Measurements from ENCODE around the gene THRB.

THRB gene

DNA sequence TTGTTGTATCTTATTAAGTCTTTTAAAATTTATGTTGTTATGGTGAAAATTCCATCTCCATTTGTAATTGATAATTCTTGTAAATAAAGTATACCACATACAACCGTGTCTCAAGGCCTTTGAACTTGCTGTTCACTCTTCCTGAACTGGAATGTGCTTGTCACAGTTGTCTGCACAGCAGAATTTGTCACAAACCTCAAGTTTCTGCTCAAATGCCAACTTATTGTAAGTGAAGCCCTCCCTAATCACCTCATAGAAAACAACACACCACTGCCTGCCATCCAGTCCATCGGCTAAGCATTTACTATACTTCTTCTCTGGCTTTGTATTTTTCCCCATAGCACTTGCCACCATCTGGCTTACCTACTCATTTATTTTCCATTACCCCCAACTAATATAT is 192.3 kb downstream of the THRB start:
- ChIA-PET CTCF (no interaction called here), POLR2A (no interaction called here)
- DNase-seq (ENCODE audit: extremely low spot score), result no peak
- TF ChIP-seq, protein P1, sequence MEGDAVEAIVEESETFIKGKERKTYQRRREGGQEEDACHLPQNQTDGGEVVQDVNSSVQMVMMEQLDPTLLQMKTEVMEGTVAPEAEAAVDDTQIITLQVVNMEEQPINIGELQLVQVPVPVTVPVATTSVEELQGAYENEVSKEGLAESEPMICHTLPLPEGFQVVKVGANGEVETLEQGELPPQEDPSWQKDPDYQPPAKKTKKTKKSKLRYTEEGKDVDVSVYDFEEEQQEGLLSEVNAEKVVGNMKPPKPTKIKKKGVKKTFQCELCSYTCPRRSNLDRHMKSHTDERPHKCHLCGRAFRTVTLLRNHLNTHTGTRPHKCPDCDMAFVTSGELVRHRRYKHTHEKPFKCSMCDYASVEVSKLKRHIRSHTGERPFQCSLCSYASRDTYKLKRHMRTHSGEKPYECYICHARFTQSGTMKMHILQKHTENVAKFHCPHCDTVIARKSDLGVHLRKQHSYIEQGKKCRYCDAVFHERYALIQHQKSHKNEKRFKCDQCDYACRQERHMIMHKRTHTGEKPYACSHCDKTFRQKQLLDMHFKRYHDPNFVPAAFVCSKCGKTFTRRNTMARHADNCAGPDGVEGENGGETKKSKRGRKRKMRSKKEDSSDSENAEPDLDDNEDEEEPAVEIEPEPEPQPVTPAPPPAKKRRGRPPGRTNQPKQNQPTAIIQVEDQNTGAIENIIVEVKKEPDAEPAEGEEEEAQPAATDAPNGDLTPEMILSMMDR (IDR thresholded peaks at IDR 0.05; ENCODE audit: control extremely low read depth, extremely low read depth, low read depth, missing control alignments), result no peak

DNA sequence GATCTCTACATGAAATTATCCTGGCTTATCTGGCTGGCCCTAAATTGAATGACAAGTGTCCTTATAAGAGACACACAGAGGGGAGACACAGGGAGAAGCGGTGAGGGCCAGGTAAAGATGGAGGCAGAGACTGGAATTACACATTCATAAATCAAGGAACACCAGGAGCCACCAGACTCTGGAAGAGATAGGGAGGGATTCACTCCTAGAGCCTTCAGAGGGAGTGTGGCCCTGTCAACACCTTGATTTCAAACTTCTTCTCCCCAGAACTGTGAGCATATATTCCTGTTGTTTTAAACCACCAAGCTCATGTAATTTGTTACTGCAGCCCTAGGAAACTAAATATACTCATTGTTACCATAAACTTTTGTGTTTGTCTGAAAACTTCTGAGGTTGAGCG is 193.7 kb downstream of the THRB start:
- ChIA-PET CTCF (no interaction called here), POLR2A (no interaction called here)

DNA sequence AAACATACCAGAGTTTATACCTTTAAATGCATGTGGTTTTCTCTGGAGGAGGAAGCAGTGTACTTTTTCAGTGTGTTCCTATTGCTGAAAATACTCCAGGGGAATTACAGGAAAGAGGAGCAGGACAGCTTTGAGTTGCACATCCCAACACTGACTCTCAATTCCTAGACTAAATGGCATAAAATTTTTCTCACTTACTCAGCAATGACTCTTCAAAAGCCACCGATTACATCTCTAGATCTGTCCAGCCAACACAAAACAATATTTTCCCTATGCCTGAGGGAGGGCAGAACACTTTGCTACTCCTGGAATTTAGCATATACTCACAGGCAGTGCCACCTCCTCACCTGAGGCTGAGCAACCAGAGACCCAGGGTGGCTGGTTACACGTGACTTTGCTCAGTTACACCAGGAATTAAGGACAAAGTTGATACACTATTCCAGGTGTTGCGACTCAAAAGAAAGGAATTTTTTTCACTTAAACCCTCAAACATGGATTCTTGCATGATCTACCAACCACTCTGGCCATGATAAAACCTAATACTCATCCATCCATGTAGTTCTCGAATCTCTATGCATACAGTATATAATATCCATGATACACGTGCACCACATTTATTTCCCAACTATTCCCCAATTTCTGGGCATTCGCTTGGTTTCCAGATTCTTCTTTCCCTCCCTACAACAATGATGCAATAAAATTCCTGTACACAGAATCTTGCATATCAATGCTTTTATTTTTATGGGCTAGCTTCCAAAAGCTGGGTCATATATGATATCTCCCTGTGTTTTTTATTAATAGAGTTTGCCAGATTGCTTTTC is 194.6 kb downstream of the THRB start:
- ChIA-PET POLR2A (no interaction called here), CTCF (no interaction called here)
- TF ChIP-seq, protein P1 (IDR thresholded peaks at IDR 0.05; ENCODE audit: control extremely low read depth, extremely low read depth, low read depth, missing control alignments), result no peak
- DNase-seq (ENCODE audit: extremely low spot score), result no peak

More for the DNA sequence above, 193.7 kb downstream of the THRB start:
- TF ChIP-seq, protein P1 (IDR thresholded peaks at IDR 0.05; ENCODE audit: control extremely low read depth, extremely low read depth, low read depth, missing control alignments), result no peak
- DNase-seq (ENCODE audit: extremely low spot score), result no peak

DNA sequence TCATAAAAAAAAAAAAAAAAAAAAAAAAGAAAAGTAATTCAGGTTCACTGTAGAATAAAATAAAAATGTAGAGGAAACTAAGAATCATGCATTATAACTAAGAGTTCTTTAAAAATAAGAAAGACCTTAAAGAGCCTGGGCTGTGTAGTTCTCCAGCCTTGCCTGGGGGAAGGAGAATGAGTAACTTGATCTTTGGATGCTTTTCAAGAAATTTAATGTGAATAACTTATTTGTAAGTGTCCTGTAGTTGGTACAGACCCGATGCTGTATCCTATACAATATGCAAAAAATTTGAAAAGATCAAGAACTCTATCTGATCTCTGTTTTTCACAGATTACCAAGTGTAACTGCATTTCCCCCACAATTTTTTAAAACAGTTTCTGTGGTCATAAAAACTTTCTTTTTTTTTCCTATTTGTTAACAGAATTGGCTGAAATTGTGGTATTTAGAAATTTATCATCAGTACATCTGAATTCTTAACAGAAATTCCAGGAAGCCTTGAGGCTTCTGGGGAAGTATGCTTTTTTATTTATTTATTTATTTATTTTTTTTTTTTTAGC is 195.3 kb downstream of the THRB start:
- DNase-seq (ENCODE audit: extremely low spot score), result no peak
- ChIA-PET POLR2A (no interaction called here), CTCF (no interaction called here)
- TF ChIP-seq, protein P1 (IDR thresholded peaks at IDR 0.05; ENCODE audit: control extremely low read depth, extremely low read depth, low read depth, missing control alignments), result no peak

DNA sequence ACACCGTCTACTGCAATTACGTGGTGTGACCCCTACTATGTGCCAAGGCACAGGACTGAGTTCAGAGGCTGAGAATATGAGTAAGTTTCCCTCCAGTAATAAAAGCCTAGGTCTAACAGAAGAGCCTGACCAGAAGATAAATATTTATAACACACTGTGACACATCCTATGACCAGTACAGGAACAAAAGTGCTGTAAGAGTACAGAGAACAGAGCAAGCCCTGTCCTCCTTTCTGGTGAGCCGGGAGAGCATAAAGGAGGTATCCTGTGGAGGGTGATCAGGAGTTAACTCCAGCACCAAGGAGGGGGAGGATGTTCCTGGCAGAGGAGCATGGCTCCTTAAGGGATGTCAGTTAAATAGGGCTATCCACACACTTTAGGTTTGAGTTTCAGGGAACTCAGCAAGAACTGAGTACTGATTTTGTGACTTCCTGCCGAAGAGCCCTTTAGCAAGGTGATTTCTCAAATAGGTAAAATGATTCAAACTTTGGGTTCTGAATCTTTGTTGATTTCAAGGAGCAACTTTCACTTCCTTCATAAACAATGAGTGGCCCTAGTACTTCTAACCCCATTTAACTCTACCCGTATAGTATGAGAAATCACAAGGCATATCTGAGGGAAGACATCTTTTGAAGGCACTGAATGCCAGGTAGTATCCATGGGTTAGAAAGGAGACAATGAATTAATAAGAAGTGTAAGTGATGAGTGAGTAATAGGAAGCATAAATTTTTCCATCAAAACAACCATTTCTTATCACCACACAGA is 198.0 kb downstream of the THRB start:
- ChIA-PET POLR2A (no interaction called here), CTCF (interaction anchor here (1.1 to 1.2 kb wide), 2 partner anchors 9 to 26 kb away, joined by 3 to 4 read pairs; no protein-coding TSS in a partner anchor)
- no peak for DNase-seq (ENCODE audit: extremely low spot score)
- TF ChIP-seq, protein P1 (IDR thresholded peaks at IDR 0.05; ENCODE audit: control extremely low read depth, extremely low read depth, low read depth, missing control alignments), result no peak

DNA sequence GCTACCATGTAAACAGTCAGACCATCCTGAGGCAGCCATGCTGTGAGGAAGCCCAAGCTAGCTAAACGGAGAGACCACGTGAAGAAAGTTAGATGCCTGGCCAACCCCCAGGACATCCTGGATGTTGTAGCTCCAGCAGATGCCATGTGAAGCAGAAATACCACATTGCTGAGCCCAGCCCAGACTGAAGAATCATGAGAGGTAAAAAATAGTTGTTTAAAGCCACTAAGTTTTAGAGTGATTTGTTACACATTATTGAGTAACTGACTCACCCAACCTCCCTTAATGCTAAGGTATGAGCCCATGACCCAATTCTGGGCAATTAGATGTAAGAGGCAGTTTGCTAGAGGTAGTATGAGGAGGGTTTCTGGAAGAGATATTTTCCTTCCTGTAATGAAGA is 200.5 kb downstream of the THRB start:
- ChIA-PET POLR2A (no interaction called here), CTCF (no interaction called here)
- no peak for DNase-seq (ENCODE audit: extremely low spot score)
- TF ChIP-seq, protein P1 (IDR thresholded peaks at IDR 0.05; ENCODE audit: control extremely low read depth, extremely low read depth, low read depth, missing control alignments), result no peak
